Progenitor cell of endocrine pancreas (in vitro differentiated cells): ENCODE results near the gene KRTAP10-3. TPM values are rescaled to one million over a fixed set of nuclear protein-coding genes. Genes with fewer than 3 reads are reported as not detected.

Experiments used
- DNase-seq: peaks from one replicate; pipeline ENCODE4 v3.0.0; 2021; ENCODE audit warnings: low spot score; ENCODE audit not compliant: unreplicated experiment
- H3K27ac Mint-ChIP-seq: 2 replicates; pipeline ENCODE4 v1.8.0; 2021; ENCODE audit warnings: mild to moderate bottlenecking, moderate library complexity, mixed read lengths
- H3K27me3 Mint-ChIP-seq: 2 replicates; pipeline ENCODE4 v1.8.0; 2021; ENCODE audit warnings: mixed read lengths
- H3K36me3 Mint-ChIP-seq: 2 replicates; pipeline ENCODE4 v1.8.0; 2022; ENCODE audit warnings: mixed read lengths; ENCODE audit not compliant: insufficient read depth
- H3K4me1 Mint-ChIP-seq: 2 replicates; pipeline ENCODE4 v1.8.0; 2021; ENCODE audit warnings: low read depth, mixed read lengths
- H3K4me3 Mint-ChIP-seq: 2 replicates; pipeline ENCODE4 v1.8.0; 2021; ENCODE audit warnings: low read depth, mild to moderate bottlenecking, moderate library complexity, mixed read lengths
- H3K9me3 Mint-ChIP-seq: 2 replicates; pipeline ENCODE4 v1.8.0; 2021; ENCODE audit warnings: low read depth, mixed read lengths
- total RNA-seq: library from RNA; stranded (reverse); gene quantifications from 2 replicates; pipeline ENCODE4 v1.2.1, GENCODE V29; 2021
- TF ChIP-seq, protein P1 (sequence below): fragments of 200-600 bp; sonication (generic); IDR thresholded peaks from one replicate; pipeline ENCODE4 v1.5.0; 2021; ENCODE audit warnings: antibody characterized with exemption, mild to moderate bottlenecking; ENCODE audit not compliant: unreplicated experiment

Gene KRTAP10-3
- total RNA-seq, 1 donor from 2014 or later = not detected

DNA sequence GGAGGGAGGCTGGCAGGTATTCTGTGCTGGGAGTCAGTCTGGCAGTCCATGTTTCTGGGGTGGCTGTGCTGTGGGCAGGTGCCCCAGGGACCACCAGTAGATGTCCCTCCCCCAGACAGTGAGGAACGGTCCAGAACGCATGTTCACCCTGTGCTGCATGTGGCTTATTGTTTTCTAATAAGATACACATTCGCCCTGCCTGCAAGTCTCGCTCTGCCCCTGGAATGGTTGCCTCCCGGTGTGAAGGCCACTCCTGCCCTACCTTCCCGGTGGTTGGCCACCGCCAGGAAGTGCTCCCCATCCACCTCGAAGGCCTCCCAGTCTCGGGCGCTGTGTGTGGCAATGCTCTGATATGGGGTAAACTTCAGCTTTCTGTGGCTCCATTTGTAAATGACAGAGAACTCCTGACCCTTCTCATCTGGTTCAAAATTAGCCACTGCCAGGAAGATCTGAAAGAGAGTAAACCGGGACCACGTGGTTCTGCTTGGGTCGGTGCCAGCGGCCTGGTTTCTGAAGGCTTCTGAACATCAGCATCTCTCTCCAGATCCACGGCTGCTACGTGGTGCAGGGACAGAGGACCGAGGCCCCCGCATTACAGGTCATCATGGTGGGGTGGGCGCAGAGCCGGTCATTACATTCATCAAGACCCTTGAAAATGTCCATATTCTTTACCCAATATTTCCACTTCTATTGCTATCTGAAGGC is 33.1 kb downstream of the KRTAP10-3 start:
- peaks cover 6% of the 10 kb centered on the region for H3K27me3 Mint-ChIP-seq
- no peak for DNase-seq
- no peaks in the 10 kb centered on the region for H3K36me3 Mint-ChIP-seq
- TF ChIP-seq, protein P1, sequence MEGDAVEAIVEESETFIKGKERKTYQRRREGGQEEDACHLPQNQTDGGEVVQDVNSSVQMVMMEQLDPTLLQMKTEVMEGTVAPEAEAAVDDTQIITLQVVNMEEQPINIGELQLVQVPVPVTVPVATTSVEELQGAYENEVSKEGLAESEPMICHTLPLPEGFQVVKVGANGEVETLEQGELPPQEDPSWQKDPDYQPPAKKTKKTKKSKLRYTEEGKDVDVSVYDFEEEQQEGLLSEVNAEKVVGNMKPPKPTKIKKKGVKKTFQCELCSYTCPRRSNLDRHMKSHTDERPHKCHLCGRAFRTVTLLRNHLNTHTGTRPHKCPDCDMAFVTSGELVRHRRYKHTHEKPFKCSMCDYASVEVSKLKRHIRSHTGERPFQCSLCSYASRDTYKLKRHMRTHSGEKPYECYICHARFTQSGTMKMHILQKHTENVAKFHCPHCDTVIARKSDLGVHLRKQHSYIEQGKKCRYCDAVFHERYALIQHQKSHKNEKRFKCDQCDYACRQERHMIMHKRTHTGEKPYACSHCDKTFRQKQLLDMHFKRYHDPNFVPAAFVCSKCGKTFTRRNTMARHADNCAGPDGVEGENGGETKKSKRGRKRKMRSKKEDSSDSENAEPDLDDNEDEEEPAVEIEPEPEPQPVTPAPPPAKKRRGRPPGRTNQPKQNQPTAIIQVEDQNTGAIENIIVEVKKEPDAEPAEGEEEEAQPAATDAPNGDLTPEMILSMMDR = no peak
- H3K27ac Mint-ChIP-seq = no peak overlapping the region
- H3K9me3 Mint-ChIP-seq = no peaks in the 10 kb centered on the region
- no peaks in the 10 kb centered on the region for H3K4me1 Mint-ChIP-seq
- H3K4me3 Mint-ChIP-seq = no peak overlapping the region

DNA sequence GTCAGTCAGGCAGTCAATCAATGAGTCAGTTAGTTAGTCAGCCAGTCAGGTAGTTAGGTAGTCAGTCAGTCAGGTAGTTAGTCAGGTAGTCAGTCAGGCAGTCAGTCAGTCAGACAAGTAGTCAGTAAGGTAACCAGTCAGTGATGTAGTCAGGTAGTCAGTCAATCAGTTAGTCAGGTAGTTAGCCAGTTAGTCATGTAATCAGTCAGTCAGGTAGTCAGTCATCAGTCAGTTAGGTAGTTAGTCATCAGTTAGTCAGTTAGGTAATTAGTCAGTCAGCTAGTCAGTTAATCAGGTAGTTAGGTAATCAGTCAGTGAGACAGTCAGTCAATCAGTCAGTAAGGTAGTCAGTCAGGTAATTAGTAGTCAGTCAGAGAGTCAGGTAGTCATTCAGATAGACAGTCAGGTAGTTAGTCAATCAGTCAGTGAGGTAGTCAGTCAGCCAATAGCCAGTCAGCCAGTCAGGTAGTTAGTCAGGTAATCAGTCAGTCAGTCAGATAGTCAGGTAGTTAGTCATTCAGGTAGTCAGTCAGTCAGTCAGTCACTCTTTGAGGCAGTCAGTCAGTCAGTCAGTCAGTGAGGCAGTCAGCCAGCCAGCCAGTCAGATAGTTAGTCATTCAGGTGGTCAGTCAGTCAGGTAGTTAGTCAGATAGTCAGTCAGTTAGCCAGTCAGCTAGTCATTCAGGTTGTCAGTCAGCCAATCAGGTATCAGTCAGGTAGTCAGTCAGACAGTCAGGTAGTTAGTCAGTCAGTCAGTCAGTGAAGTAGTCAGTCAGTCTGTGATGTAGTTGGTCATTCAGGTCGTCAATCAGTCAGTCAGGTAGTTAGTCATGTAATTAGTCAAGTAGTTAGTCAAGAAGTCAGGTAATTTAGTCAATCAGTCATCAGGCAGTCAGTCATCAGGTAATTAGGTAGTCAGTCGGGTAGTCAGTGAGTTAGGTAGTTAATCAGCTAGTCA is 33.9 kb downstream of the KRTAP10-3 start:
- peaks cover 3% of the 10 kb centered on the region for H3K27me3 Mint-ChIP-seq
- H3K4me1 Mint-ChIP-seq = no peaks in the 10 kb centered on the region
- no peaks in the 10 kb centered on the region for H3K36me3 Mint-ChIP-seq
- no peak overlapping the region for H3K4me3 Mint-ChIP-seq
- no peak overlapping the region for H3K27ac Mint-ChIP-seq
- no peaks in the 10 kb centered on the region for H3K9me3 Mint-ChIP-seq
- no peak for DNase-seq
- TF ChIP-seq, protein P1 = no peak

DNA sequence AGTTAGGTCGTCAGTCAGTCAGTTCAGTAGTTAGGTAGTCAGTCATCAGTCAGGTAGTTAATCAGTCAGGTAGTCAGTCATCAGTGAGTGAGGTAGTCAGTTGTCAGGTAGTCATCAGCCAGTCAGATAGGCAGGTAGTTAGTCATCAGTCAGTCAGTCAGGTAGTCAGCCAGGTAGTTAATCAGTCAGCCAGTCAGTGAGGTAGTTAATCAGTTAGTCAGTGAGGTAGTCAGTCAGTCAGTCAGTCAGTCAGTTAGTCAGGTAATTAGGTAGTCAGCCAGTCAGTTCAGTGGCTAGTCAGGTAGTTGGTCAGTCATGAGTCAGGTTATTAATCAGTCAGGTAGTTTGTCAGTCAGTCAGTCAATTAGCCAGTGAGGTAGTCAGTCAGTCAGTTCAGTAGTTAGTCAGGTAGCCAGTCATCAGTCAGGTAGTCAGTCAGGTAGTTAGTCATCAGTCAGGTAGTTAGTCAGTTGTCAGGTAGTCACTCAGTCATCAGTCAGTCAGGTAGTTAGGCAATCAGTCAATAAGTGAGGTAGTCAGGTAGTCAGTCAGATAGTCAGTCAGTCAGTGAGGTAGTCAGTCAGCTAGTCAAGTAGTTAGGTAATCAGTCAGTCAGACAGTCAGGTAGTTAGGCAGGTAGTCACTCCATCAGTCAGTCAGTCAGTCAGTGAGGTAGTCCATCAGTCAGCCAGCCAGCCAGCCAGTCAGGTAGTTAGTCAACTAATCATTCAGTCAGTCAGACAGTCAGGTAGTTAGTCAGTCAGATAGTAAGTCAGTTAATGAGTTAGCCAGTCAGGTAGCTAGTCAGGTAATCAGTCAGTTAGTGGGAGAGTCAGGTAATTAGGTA is 34.8 kb downstream of the KRTAP10-3 start:
- no peaks in the 10 kb centered on the region for H3K4me1 Mint-ChIP-seq
- DNase-seq = no peak
- H3K27ac Mint-ChIP-seq = no peak overlapping the region
- H3K4me3 Mint-ChIP-seq = no peak overlapping the region
- TF ChIP-seq, protein P1 = no peak
- peaks cover 3% of the 10 kb centered on the region for H3K27me3 Mint-ChIP-seq
- H3K9me3 Mint-ChIP-seq = no peaks in the 10 kb centered on the region
- no peaks in the 10 kb centered on the region for H3K36me3 Mint-ChIP-seq

DNA sequence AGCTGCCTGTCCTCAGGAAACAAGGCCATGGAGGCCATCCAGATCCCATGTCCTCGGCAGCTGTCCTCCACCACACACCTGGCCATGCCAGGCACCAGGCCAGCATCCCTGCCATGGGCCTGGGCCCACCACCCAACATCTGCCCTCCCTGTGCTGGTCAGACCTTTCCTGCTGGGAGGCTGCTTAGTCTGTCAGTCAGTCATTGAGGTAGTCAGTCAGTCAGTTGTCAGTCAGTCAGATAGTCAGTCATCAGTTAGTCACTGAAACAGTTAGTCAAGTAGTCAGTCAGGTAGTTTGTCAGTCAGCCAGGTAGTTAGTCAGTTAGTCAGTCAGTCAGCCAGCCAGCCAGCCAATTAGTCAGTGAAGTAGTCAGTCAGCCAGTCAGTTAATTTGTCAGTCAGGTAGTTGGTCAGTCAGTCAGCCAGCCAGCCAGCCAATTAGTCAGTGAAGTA is 35.8 kb downstream of the KRTAP10-3 start:
- Mint-ChIP-seq H3K4me1 (no peaks in the 10 kb centered on the region), H3K27ac (no peak overlapping the region), H3K36me3 (no peaks in the 10 kb centered on the region), H3K27me3 (peaks cover 3% of the 10 kb centered on the region), H3K9me3 (no peaks in the 10 kb centered on the region), H3K4me3 (no peak overlapping the region)
- TF ChIP-seq, protein P1 = no peak
- no peak for DNase-seq
